Prostate gland (tissue), 2 donors: Measurements from ENCODE around the gene ADPRM. TPM values are rescaled to one million over a fixed set of nuclear protein-coding genes. Genes with fewer than 3 reads are reported as not detected.

Source experiments
- DNase-seq: peaks from one replicate; pipeline ENCODE4 v3.0.0-alpha.2; 2019; ENCODE audit warnings: low spot score
- H3K27ac ChIP-seq, 2 donors: fragments of 200-600 bp; sonication (generic); 2 replicates each; pipeline ENCODE4 v1.5.1; 2017 to 2019
- H3K27me3 ChIP-seq: fragments of 200-600 bp; sonication (generic); replicated peaks from 2 replicates; pipeline ENCODE4 v1.5.1; 2019; ENCODE audit not compliant: insufficient read depth
- H3K36me3 ChIP-seq, 2 donors: fragments of 200-600 bp; sonication (generic); 1 replicate in 1 of 2; 2 replicates in 1 of 2; pipeline versions ENCODE4 v1.5.1 to v1.8.1; 2017 to 2019
- H3K4me1 ChIP-seq: fragments of 200-600 bp; sonication (generic); replicated peaks from 2 replicates; pipeline ENCODE4 v1.5.1; 2019
- H3K4me3 ChIP-seq, 2 donors: fragments of 200-600 bp; sonication (generic); 2 replicates each; pipeline ENCODE4 v1.5.1; 2017 to 2019
- H3K9me3 ChIP-seq: fragments of 200-600 bp; sonication (generic); 2 replicates; pipeline ENCODE4 v1.5.1; 2017
- CTCF ChIP-seq, 4 experiments: fragments of 200-600 bp in 2 of 4; fragments of 450-650 bp in 2 of 4; sonication (generic) in 2 of 4; IDR thresholded peaks; 1 replicate in 3 of 4; 2 replicates in 1 of 4; pipeline ENCODE4 v1.5.1; 2016 to 2019; ENCODE audit warnings: antibody characterized with exemption in 4 of 4, mild to moderate bottlenecking in 2 of 4, moderate library complexity in 2 of 4
- POLR2A ChIP-seq: fragments of 450-650 bp; IDR thresholded peaks from one replicate; pipeline ENCODE4 v1.6.1; 2016; ENCODE audit warnings: antibody characterized with exemption, mild to moderate bottlenecking
- POLR2AphosphoS5 ChIP-seq: sonication (generic); formaldehyde crosslinking; IDR thresholded peaks from one replicate; pipeline ENCODE4 v1.6.1; 2017; ENCODE audit warnings: antibody characterized with exemption
- WGBS: methylation state at CpG from one replicate; pipeline ENCODE4 v1.1.5; 2018; 5-methylcytosine and 5-hydroxymethylcytosine counted together
- intact Hi-C: fragments of 100-400 bp; cut with DNase I; formaldehyde crosslinking; loops from one replicate; pipeline ENCODE4 v1.14.2; 2022
- total RNA-seq, 2 donors: library from RNA; depleted of rRNA; stranded (reverse); fragments of >200 nt; gene quantifications; one replicate each; pipeline ENCODE4 v1.1.0, GENCODE V29; 2016

ADPRM gene
- total RNA-seq, 2 donors from 2014 or later = 9.7 to 23.1 TPM

GRCh38 chr17:10733666-10734065 is 36.3 kb downstream of the ADPRM start:
- Histone ChIP-seq H3K4me1 (no peaks in the 10 kb centered on the region), H3K9me3 (no peaks in the 10 kb centered on the region), H3K27ac (no peak overlapping the region), H3K36me3 (no peaks in the 10 kb centered on the region), H3K4me3 (no peak overlapping the region), H3K27me3 (no peaks in the 10 kb centered on the region)
- TF ChIP-seq POLR2AphosphoS5 (no peak), POLR2A (no peak), CTCF (IDR thresholded peaks at IDR 0.05) (no peak)
- intact Hi-C loops = loop anchor here (10.0 kb wide), 1 partner anchor 1261 kb away; the partner anchor contains the start of gene ZNF18
- WGBS = 71% methylated on average over 3 of the region's 3 CpGs
- no peak for DNase-seq

GRCh38 chr17:10735251-10735650 is 37.9 kb downstream of the ADPRM start:
- no peaks in the 10 kb centered on the region for H3K27me3 ChIP-seq
- H3K27ac ChIP-seq = no peak overlapping the region
- TF ChIP-seq POLR2A = no peak
- no peak for TF ChIP-seq POLR2AphosphoS5
- TF ChIP-seq CTCF (IDR thresholded peaks at IDR 0.05) = no peak
- 70% methylated on average over 2 of the region's 2 CpGs for WGBS
- H3K4me3 ChIP-seq = no peak overlapping the region
- intact Hi-C loops = loop anchor here (10.0 kb wide), 1 partner anchor 1260 kb away; the partner anchor contains the start of gene ZNF18
- no peaks in the 10 kb centered on the region for H3K36me3 ChIP-seq
- H3K9me3 ChIP-seq = no peaks in the 10 kb centered on the region
- no peak for DNase-seq
- no peaks in the 10 kb centered on the region for H3K4me1 ChIP-seq

GRCh38 chr17:10735821-10736220 is 38.4 kb downstream of the ADPRM start:
- Histone ChIP-seq H3K4me3 (no peak overlapping the region), H3K9me3 (no peaks in the 10 kb centered on the region), H3K27ac (no peak overlapping the region), H3K36me3 (no peaks in the 10 kb centered on the region), H3K27me3 (no peaks in the 10 kb centered on the region), H3K4me1 (no peaks in the 10 kb centered on the region)
- WGBS = 94% methylated on average over 4 of the region's 4 CpGs
- DNase-seq = no peak
- intact Hi-C loops = loop anchor here (10.0 kb wide), 1 partner anchor 1259 kb away; the partner anchor contains the start of gene ZNF18
- no peak for TF ChIP-seq POLR2A
- no peak for TF ChIP-seq CTCF (IDR thresholded peaks at IDR 0.05)
- TF ChIP-seq POLR2AphosphoS5 = no peak

DNA sequence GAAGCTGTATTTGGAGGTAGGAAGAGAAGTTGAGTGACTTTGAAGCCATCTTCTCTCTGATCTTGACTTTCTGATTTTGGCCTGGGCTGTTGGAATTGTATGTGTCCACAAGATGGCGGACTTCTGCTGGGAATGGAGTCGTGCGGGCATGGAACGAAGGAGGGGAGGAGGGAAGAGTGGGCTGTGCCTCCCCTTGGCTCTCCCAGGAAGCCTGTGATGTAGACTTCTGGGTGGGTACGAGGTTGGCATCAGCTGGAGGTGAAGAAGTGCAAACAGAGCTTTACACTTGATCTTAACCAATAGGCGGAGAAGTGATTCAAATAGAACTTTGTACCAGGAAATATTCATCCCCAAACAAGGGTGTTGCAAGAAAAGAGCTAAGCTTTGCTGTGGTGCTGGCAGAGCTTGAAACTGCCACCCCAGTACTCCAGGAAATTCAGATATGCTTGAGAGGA is 39.8 kb downstream of the ADPRM start:
- WGBS = 8% methylated on average over 6 of the region's 6 CpGs
- H3K9me3 ChIP-seq = no peaks in the 10 kb centered on the region
- H3K27me3 ChIP-seq = no peaks in the 10 kb centered on the region
- no peak overlapping the region for H3K4me3 ChIP-seq
- H3K4me1 ChIP-seq = no peaks in the 10 kb centered on the region
- peak; percentile 85 for DNase-seq
- TF ChIP-seq POLR2AphosphoS5 (peak; percentile 86), CTCF (IDR thresholded peaks at IDR 0.05) (peak; percentile 69 to 89 (median 85)), POLR2A (peak; percentile 11)
- H3K36me3 ChIP-seq = no peaks in the 10 kb centered on the region
- intact Hi-C loops = loop anchor here (1.0 to 10.0 kb wide), 2 partner anchors 108 to 1258 kb away; partner anchors contain the start of gene ZNF18
- peak overlapping the region; percentile 44 to 53 for H3K27ac ChIP-seq

DNA sequence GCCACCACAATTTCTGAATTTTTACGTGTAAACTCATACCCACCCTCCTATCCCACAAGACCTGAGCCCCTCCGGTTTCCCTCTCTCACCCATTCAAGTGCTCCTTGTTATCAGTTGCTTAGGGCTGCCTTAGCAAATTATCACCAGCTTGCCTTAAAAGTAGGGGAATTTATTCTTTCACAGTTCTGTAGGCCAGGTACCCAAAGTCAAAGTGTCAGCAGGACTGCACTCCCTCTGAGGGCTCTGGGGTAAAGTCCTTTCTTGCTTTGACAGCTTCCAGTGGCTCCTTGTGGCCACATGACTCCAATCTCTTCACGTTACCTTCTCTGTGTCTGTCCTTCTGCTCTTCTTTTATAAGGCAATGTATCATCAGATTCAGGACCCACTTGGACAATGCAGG is 40.3 kb downstream of the ADPRM start:
- TF ChIP-seq POLR2A (no peak), CTCF (IDR thresholded peaks at IDR 0.05) (no peak), POLR2AphosphoS5 (no peak)
- Histone ChIP-seq H3K4me1 (no peaks in the 10 kb centered on the region), H3K36me3 (no peaks in the 10 kb centered on the region), H3K27me3 (no peaks in the 10 kb centered on the region), H3K27ac (peak overlapping the region; percentile 44 to 53), H3K9me3 (no peaks in the 10 kb centered on the region), H3K4me3 (no peak overlapping the region)
- DNase-seq = no peak
- intact Hi-C loops = loop anchor here (1.0 to 10.0 kb wide), 2 partner anchors 108 to 1257 kb away; partner anchors contain the start of gene ZNF18
- WGBS = 91% methylated on average over 3 of the region's 3 CpGs
